Panc1 (cell line): ENCODE results near the gene EVL. TPM values are rescaled to one million over a fixed set of nuclear protein-coding genes. Genes with fewer than 3 reads are reported as not detected.

Experiments
- ATAC-seq: fragments of 200-7000 bp; cut with Tn5 transposase; 2 replicates; pipeline ENCODE4 v1.9.1; 2020; ENCODE audit warnings: mild to moderate bottlenecking, moderate library complexity
- BruUV-seq: library from RNA; stranded (reverse); fragments of 400-500 nt; replicated peaks from 2 replicates; lab custom pipeline; 2021; lab: Mats Ljungman, UMichigan
- CTCF ChIA-PET: fragments of 300-600 bp; sonication (Branson Sonifier 250); formaldehyde crosslinking; loops from one replicate; lab custom pipeline; 2022; ENCODE audit warnings: antibody characterized with exemption; lab: Charles Lee
- POLR2A ChIA-PET: fragments of 300-600 bp; sonication (Branson Sonifier 250); formaldehyde crosslinking; loops from one replicate; lab custom pipeline; 2022; ENCODE audit warnings: antibody characterized with exemption; lab: Charles Lee
- DNase-seq: peaks from one replicate; pipeline ENCODE4 v3.0.0-alpha.2; 2010; ENCODE audit warnings: low read depth, low spot score
- H3K27ac ChIP-seq: 2 replicates; pipeline ENCODE4 v1.5.1; 2011; ENCODE audit warnings: mild to moderate bottlenecking, low read length, inconsistent platforms
- H3K27me3 ChIP-seq: fragments of 200-500 bp; sonication (Bioruptor generic); 2 replicates; pipeline ENCODE4 v1.6.0; 2014; ENCODE audit warnings: low read length, inconsistent platforms; ENCODE audit not compliant: control insufficient read depth, insufficient read depth
- H3K36me3 ChIP-seq: fragments of 200-500 bp; sonication (Bioruptor generic); 2 replicates; pipeline ENCODE4 v1.5.1; 2014; ENCODE audit warnings: inconsistent platforms, mild to moderate bottlenecking, low read length, moderate library complexity; ENCODE audit not compliant: control insufficient read depth, insufficient read depth
- H3K4me1 ChIP-seq: 2 replicates; pipeline ENCODE4 v1.5.1; 2011; ENCODE audit warnings: inconsistent platforms, mild to moderate bottlenecking, low read length, moderate library complexity; ENCODE audit not compliant: control insufficient read depth, insufficient read depth
- H3K4me3 ChIP-seq, 2 experiments: 2 replicates each; pipeline ENCODE4 v1.5.1; 2011 to 2012; ENCODE audit warnings: low read depth in 2 of 2, low read length in 2 of 2, mild to moderate bottlenecking in 2 of 2, inconsistent platforms in 1 of 2, moderate library complexity in 1 of 2
- H3K9me3 ChIP-seq: fragments of 200-500 bp; sonication (Bioruptor generic); 2 replicates; pipeline ENCODE4 v1.5.1; 2014; ENCODE audit warnings: low read depth, mild to moderate bottlenecking, inconsistent platforms, low read length, moderate library complexity; ENCODE audit not compliant: control insufficient read depth, insufficient read depth
- CTCF ChIP-seq: fragments of 450-650 bp; IDR thresholded peaks from 2 replicates; pipeline ENCODE4 v1.5.1; 2017; ENCODE audit warnings: mild to moderate bottlenecking
- POLR2AphosphoS5 ChIP-seq: IDR thresholded peaks from 2 replicates; pipeline ENCODE4 v1.6.1; 2012; ENCODE audit warnings: mild to moderate bottlenecking, low read depth, low read length, moderate library complexity
- REST ChIP-seq, 2 experiments: IDR thresholded peaks; 2 replicates each; pipeline ENCODE4 v1.6.1; 2011 to 2012; ENCODE audit warnings: low read depth in 2 of 2, control low read depth in 1 of 2, low read length in 1 of 2, mild to moderate bottlenecking in 1 of 2, moderate library complexity in 1 of 2; ENCODE audit not compliant: insufficient read depth in 1 of 2
- SIN3A ChIP-seq: IDR thresholded peaks from 2 replicates; pipeline ENCODE4 v1.6.1; 2012; ENCODE audit warnings: low read depth, mild to moderate bottlenecking, low read length, moderate library complexity, borderline replicate concordance; ENCODE audit not compliant: insufficient read depth
- TCF7L2 ChIP-seq: IDR thresholded peaks from 2 replicates; pipeline ENCODE4 v1.6.1; 2011; ENCODE audit warnings: mild to moderate bottlenecking, low read depth, low read length, inconsistent platforms
- in situ Hi-C: cut with HindIII; loops from 2 replicates; pipeline ENCODE4 v1.10.0; 2016; ENCODE audit warnings: low sequenced_read_pairs, low pct_unique_long_range_greater_than_20kb
- intact Hi-C: fragments of 100-400 bp; cut with micrococcal nuclease; formaldehyde crosslinking; loops from one replicate; pipeline ENCODE4 v1.10.0; 2022; ENCODE audit not compliant: unreplicated experiment
- total RNA-seq: library from RNA; stranded (reverse); gene quantifications from one replicate; pipeline ENCODE4 v1.2.1, GENCODE V29; 2021; ENCODE audit not compliant: unreplicated experiment

Gene EVL
- total RNA-seq, 1 experiment from 2014 or later, result 38.3 TPM

- CTCF ChIA-PET, result no interaction called here
- Histone ChIP-seq H3K27me3 (no peaks in the 10 kb centered on the region), H3K36me3 (no peaks in the 10 kb centered on the region), H3K4me1 (0 out of 2 replicates have a peak, but pooled peaks cover 4% of the 10 kb centered on the region), H3K9me3 (no peaks in the 10 kb centered on the region), H3K27ac (no peak overlapping the region), H3K4me3 (no peak overlapping the region)
- in situ Hi-C loops (no loop called here), intact Hi-C loops (no loop called here)
- TF ChIP-seq TCF7L2 (no peak), CTCF (no peak), SIN3A (no peak), POLR2AphosphoS5 (no peak), REST (IDR thresholded peaks at IDR 0.05; ENCODE audit: insufficient read depth in 1 of 2, low read depth in 2 of 2, low read length in 1 of 2) (no peak)
- DNase-seq, result no peak
- no TSS peak for BruUV-seq
- POLR2A ChIA-PET, result interaction anchor here (0.7 kb wide), 1 partner anchor 126 kb away, joined by 8 read pairs; no protein-coding TSS in a partner anchor
- ATAC-seq, result no peak
Observed at GRCh38 chr14:100047600-100047999, 17.6 kb upstream of the EVL start.

GRCh38 chr14:100048786-100049185 lies 16.4 kb upstream of the EVL start:
- in situ Hi-C loops (no loop called here), intact Hi-C loops (no loop called here)
- no peak for TF ChIP-seq CTCF
- TF ChIP-seq POLR2AphosphoS5, result no peak
- no peak for TF ChIP-seq REST (IDR thresholded peaks at IDR 0.05; ENCODE audit: insufficient read depth in 1 of 2, low read depth in 2 of 2, low read length in 1 of 2)
- TF ChIP-seq SIN3A, result no peak
- no peak for TF ChIP-seq TCF7L2
- H3K4me3 ChIP-seq, result no peak overlapping the region
- H3K9me3 ChIP-seq, result no peaks in the 10 kb centered on the region
- no TSS peak for BruUV-seq
- ATAC-seq, result no peak
- 0 out of 2 replicates have a peak, but pooled peaks cover 4% of the 10 kb centered on the region for H3K4me1 ChIP-seq
- no peaks in the 10 kb centered on the region for H3K36me3 ChIP-seq
- no peak for DNase-seq
- ChIA-PET POLR2A (no interaction called here), CTCF (no interaction called here)
- H3K27ac ChIP-seq, result no peak overlapping the region
- no peaks in the 10 kb centered on the region for H3K27me3 ChIP-seq
